ENCODE results near the gene MARK4.

Gene MARK4

DNA sequence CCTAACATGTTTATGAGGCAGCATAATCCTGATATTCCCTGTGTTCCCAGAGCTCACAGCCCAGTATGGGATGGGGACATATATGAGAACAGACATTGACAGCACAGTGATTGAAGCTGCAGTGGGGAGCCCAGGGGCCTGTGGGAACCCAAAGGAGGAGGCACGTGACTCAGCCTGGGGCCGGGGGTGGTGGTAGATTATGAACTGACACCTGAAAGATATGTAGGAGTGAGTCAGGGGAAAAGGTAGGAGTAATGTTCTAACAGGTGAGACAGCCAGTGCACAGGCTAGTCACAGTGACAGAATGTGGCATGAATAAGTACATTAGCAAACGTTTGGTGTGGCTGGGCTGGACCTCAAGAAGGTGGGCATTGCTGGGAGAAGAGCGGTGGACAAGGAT is 42.6 kb downstream of the MARK4 start:
- no peak for TF ChIP-seq ZFX (IDR thresholded peaks at IDR 0.05)
- TF ChIP-seq, protein P1, sequence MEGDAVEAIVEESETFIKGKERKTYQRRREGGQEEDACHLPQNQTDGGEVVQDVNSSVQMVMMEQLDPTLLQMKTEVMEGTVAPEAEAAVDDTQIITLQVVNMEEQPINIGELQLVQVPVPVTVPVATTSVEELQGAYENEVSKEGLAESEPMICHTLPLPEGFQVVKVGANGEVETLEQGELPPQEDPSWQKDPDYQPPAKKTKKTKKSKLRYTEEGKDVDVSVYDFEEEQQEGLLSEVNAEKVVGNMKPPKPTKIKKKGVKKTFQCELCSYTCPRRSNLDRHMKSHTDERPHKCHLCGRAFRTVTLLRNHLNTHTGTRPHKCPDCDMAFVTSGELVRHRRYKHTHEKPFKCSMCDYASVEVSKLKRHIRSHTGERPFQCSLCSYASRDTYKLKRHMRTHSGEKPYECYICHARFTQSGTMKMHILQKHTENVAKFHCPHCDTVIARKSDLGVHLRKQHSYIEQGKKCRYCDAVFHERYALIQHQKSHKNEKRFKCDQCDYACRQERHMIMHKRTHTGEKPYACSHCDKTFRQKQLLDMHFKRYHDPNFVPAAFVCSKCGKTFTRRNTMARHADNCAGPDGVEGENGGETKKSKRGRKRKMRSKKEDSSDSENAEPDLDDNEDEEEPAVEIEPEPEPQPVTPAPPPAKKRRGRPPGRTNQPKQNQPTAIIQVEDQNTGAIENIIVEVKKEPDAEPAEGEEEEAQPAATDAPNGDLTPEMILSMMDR (conservative IDR thresholded peaks at IDR 0.05) = no peak
- H3K27ac ChIP-seq = no peak overlapping the region

DNA sequence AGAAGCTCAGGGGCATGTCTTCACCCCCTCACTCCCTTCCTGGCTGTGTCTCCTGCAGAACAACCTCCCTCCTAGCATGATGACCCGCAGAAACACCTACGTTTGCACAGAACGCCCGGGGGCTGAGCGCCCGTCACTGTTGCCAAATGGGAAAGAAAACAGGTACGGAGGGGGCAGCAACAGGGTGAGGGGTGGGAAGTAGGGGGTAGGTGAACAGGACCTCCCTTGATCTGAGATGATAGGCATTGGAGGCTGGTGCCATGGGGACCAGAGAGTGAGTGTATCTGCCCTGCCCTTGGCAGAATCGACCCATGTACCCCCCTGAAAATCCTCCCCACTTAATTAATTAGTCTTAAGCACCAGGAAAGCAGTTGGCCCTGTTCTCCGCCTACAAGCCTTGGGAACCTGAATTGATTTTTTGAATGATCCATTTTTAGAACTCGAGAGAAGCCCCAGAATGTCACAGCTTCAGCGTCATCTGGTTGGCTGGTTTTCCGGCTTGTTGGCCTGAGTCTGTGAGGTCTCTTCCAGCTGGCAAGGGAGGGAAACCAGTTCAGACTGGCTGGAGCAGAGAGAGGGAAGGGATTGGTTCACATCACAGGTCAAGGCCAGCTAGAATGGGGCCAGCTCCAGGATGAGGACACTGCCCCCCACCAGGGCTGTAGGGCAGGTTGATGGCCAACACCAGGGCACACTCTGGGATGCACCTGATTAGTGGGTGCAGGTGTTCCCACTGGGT is 43.4 kb downstream of the MARK4 start:
- TF ChIP-seq ZFX (IDR thresholded peaks at IDR 0.05) = no peak
- TF ChIP-seq, protein P1 (conservative IDR thresholded peaks at IDR 0.05) = no peak
- no peak overlapping the region for H3K27ac ChIP-seq

DNA sequence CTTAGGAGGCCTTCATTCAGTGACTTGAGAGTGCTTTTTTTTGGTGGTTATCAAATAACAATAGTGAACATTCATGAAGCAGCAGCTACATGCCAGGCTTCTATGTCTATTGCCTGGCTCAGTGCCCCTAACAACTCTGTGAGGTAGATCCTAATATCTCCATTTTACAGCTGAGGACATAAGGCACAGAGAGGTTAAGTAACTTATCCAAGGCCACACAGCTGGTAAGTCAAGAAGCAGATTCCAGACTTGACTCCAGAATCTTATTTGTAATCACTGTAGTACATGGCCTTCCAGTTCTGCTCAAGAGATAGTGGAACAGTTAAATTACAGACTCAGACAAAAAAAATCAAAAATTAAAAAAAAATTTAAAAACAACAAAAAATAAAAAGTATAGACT is 44.8 kb downstream of the MARK4 start:
- no peak overlapping the region for H3K27ac ChIP-seq
- TF ChIP-seq, protein P1 (conservative IDR thresholded peaks at IDR 0.05) = no peak
- no peak for TF ChIP-seq ZFX (IDR thresholded peaks at IDR 0.05)

DNA sequence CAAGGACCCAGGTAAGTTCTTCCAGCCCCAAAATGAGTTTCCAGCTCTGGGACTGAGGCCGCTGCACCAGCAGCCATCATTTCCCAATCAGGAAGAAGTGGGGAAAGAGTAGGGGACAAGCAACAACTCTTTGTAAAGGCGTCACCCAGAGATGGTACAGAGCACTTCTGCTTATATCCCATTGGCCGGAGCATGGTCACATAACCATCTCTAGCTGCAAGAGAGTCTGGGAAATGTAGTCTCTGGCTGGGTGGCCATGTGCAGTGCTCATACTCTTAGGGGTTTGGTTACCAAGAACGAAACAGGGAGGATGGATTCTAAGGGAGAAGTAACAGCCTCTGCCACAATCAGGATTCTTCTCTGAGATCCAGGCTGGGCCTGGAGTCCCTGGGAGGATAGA is 45.3 kb downstream of the MARK4 start:
- no peak overlapping the region for H3K27ac ChIP-seq
- TF ChIP-seq ZFX (IDR thresholded peaks at IDR 0.05) = no peak
- TF ChIP-seq, protein P1 (conservative IDR thresholded peaks at IDR 0.05) = no peak

DNA sequence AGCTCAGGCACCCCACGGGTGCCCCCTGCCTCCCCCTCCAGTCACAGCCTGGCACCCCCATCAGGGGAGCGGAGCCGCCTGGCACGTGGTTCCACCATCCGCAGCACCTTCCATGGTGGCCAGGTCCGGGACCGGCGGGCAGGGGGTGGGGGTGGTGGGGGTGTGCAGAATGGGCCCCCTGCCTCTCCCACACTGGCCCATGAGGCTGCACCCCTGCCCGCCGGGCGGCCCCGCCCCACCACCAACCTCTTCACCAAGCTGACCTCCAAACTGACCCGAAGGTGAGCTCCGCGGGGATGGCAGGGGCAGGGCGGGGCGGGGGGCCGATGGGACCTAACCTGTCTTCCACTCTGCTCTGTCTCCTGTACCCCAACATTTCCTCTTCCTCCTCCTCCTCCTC is 46.6 kb downstream of the MARK4 start:
- TF ChIP-seq, protein P1 (conservative IDR thresholded peaks at IDR 0.05) = no peak
- no peak for TF ChIP-seq ZFX (IDR thresholded peaks at IDR 0.05)
- H3K27ac ChIP-seq = no peak overlapping the region

DNA sequence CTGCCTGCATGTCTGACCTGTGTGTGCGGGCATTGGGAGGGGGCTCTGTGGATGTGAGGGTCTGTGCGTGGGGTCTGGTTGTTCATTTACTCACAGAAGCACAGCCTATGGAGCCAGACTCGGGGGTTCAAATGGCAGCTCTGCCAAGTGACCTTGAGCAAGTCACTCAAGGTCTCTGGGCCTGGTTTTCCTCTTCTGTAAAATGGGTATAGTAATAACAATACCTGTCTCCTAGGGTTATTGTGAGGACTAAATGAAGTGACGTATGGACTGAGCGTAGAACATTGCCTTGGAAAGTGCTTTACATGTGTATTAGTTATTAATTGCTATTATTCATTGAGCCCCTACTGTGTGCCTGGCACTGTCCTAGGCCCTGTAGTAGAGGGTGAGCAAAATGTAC is 47.2 kb downstream of the MARK4 start:
- no peak for TF ChIP-seq ZFX (IDR thresholded peaks at IDR 0.05)
- TF ChIP-seq, protein P1 (conservative IDR thresholded peaks at IDR 0.05) = no peak
- H3K27ac ChIP-seq = no peak overlapping the region

DNA sequence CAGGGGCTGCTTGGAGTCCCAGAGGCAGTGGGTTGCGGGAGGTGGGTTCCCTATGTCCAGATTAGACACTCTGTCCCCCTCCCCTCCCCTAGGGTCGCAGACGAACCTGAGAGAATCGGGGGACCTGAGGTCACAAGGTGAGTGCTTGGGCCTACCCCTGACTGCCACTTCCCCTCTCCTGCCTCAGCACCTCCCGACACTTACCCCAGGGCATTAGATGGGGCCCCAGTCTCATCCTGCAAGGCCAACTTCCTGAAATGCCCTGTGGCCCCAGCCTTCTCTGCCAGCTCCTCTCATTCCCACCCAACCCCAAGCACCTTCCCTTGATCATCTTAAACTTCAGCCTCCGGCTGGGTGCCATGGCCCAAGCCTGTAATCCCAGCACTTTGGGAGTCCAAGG is 48.6 kb downstream of the MARK4 start:
- TF ChIP-seq, protein P1 (conservative IDR thresholded peaks at IDR 0.05) = no peak
- no peak for TF ChIP-seq ZFX (IDR thresholded peaks at IDR 0.05)
- H3K27ac ChIP-seq = no peak overlapping the region

Measured in C4-2B (cell line).